Islet of Langerhans (tissue), 1 donor: ENCODE data around the gene NPC1.

Experiments
- FAIRE-seq: peaks from one replicate; lab custom pipeline; 2011; peaks lifted over from hg19 to GRCh38; lab: Jason Lieb, UNC

NPC1 gene

DNA sequence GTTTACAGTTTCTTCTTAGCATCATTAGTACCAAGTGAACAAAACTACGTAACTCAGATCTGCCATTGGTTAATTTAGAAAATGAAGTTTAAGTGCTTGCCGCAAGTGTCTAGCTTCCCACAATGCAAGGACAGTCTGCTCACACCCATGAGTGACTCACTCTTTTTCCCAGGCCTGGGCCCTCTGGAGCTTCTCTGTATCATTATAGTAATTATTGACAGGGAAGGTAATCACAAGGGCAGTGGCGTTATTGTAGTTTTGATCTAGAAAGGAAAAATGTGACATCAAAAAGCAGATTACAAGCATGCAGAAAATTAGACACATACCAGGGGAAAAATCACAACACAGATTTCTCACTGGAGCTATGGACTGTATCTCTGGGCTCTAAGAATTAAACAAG, 38.5 kb downstream of the NPC1 start:
- FAIRE-seq, result no peak

DNA sequence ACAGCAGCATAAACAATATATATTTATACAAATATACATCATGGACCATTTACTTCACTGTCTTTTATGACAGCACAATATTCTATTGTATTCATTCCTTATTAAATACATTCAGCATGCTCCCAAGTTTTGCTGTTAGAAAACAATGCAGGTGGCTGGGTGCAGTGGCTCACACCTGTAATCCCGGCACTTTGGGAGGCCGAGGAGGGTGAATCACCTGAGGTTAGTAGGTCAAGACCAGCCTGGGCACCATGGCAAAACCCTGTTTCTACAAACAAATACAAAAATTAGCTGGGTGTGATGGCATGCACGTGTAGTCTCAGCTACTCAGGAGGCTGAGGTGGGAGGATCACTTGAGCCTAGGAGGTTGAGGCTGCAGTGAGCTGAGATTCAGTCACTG, 39.0 kb downstream of the NPC1 start:
- no peak for FAIRE-seq

DNA sequence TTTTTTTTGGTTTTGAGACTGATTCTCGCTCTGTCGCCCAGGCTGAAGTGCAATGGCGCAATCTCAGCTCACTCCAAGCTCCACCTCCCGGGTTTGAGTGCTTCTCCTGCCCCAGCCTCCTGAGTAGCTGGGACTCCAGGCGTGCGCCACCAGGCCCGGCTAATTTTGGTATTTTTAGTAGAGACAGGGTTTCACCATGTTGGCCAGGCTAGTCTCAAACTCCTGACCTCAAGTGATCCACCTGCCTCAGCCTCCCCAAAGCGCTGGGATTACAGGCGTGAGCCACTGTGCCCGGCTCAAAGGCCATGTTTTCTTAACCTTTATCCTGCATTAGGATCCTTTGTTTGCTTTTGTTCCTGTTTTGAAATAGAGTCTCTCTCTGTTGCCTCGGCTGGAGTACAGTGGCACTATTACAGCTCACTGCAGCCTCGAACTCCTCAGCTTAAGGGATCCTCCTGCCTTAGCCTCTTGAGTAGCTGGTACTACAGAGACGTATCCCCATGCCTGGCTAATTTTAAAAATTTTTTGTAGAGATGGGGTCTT, 41.0 kb downstream of the NPC1 start:
- FAIRE-seq, result no peak

DNA sequence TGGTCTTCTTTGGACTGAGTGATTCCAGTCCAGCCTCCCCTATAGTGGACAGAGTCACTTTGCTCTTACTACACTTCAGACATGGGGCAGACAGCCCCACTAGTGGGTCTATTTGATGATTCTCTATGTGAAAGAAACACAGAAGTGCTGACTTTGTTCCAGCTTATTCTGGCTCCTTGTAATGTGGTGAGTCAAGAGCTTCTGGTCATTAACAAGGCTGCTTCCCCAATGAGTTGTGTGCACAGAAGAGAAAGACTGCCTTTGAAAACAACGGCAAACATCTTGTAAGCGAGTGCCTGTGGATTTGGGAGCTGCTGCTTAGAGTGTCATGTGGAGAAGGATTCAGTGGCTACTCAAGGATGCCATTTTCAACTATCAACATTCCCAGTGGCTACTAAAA, 43.8 kb downstream of the NPC1 start:
- no peak for FAIRE-seq

DNA sequence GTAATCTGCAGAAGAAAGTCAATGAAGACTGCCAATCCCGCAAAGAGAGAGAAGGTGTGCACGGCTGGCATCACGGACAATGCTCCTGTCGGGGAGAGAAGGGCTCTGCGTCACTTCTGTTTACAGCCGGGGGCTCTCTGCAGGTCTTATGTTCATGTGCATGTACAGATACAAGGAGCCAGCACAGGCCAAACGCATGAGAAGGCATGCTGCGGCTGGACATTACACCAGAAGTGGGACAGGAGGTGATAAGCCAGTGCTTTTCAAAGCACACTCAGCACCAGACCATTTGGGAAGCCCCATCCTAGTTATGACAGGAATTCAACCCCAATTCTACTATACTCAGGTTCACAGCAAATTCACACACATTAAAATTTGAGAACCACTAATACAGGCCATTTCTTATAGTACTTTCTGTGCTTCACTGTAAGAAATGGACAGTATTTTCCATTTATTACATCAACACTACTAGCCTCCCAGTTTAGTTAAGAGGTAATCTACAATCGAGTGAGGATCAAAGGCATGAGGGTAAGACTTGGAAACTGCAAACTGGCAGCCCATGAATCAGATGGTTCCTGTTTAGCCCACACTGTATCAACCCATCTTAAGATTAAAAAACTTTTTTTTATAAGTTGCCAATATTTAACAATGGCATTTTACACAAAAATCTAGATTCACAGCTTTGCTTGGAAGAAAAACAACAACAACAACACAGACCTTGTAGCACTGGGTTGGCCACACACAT, 44.8 kb downstream of the NPC1 start:
- no peak for FAIRE-seq

DNA sequence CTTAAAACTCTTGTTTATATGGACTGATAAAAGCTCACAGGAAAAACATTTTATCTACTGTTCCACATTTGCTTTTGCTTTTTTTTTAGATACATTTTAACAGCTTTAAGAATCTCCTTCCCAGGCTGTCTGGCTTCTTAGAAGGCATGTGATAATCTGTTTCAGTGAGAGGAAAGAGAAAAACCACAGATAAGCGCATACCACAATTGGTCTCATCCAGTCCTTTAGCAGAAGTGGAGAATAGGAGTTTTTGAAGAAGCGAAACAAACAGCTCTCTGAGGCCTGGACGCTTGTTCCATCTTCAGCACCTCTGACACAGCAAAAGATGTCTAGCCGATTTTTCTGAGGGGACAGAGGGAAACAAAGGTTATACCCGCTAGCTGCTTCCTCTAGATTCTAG, 45.4 kb downstream of the NPC1 start:
- FAIRE-seq, result no peak

DNA sequence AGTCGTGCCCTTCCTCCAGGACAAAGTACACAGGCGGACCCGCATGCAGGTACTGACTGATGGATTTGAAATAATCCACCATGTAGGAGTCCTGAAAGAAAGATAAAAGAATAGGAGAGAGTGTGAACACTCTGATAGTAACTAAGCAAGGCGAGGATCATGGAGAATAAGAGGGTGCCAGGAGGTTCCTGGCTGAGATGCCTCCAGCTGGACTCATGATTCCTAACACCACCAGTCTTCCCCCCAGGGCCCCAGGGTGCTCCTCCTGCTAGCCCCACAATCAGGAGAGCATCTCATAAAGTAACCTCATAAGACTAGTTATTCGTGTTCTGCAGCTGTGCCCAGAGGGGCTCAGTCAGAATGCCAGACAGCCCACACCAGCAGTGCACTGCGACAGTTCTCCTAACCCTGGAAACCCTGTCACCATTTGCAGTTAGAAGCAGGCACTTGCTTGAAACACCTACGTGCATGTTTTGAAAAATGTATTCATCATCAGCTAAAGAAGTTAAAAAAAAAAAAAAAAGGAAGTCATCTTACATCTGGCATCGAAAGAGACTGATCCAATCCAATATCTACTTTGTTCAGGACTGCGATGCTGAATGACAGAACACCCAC, 46.3 kb downstream of the NPC1 start:
- no peak for FAIRE-seq

DNA sequence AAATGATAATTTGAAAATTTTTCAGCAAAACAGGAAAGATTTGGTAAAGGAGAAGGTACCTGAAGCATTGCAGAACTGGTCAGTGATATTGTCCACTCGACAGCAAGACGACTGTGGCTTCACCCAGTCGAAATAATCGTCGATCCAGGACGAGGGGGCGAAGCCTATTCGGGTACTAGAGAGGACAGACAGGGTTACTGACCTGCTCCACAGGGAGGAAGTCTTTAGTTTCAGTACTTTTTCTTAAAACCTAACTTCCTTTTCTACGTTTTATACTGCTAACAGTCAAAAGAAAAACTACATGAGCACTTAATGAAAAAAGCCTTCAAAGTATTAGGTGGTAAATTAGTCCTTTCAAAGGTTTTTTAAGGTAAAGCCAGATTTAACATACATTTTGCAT, 47.0 kb downstream of the NPC1 start:
- no peak for FAIRE-seq

DNA sequence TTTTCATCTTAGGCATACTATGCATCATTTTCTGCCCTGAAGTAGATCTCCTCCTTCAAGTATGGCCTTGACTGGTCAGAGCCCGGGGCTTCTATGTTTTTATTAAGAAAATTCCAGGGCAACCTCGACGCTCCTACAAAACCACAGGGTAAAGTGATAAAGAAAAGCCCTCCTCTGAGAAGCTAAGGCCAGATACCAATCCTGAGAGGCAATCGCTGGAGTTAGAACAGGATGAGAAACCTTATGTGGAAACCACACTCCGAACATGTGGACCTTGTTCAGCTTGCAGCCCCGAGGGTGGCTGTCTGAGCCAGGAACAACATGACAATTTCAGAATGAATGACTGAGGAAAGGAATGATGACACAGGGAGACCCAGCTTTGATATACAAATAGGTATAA, 47.4 kb downstream of the NPC1 start:
- no peak for FAIRE-seq

DNA sequence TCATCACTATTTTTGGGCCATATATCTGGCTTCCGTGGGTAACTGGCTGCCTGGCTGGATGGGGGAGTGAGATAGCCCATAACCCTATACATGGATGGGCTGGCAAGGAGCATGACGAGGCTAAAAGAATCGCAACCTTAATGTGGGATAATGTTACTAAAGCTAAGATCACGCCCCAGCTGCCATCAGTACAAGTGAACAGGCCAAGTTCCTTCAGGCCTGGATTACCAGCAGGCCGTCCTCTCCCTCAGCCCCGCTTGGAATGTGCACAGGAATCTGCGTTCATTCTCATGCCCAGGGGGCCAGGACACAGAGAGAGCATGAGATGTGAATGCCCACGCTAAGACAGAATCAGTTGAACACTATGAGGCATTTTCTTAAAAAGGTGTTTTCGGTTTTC, 48.3 kb downstream of the NPC1 start:
- no peak for FAIRE-seq

DNA sequence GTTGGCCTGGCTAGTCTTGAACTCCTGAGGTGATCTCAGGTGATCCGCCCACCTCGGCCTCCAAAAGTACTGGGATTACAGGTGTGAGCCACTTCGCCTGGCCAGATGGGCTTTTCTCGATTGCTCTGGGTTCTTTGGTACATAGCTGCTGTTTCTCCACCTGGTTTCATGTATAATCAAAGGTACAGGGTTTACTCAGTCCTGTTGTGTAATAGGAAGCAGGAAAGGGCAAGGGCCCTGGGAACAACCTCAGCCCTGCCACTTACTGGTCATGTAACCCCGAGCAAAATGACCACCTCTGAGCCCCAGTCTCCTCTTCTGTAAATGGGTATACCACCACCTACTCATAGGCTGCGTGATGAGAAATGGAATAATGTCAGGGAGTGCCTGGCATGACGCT, 49.0 kb downstream of the NPC1 start:
- FAIRE-seq, result no peak

DNA sequence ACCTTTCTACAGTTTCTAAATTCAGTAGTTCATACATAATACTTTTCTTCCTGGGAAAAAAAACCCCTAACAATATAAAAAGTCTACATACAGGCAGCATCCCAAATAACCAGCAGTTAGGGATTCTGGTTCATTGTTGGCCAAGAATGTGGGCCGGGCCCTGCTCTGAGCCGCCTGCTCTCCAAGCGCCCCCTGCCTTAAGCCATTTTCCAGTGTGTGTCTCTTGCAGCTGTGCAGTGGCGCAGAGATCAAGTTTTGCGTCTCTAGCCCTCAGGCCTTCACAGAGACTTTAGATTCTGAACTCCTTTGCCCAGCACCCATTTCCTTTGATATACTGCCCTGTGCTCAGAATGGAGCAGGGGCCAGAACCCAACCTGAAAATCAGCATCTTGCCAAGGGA, 50.1 kb downstream of the NPC1 start:
- no peak for FAIRE-seq

DNA sequence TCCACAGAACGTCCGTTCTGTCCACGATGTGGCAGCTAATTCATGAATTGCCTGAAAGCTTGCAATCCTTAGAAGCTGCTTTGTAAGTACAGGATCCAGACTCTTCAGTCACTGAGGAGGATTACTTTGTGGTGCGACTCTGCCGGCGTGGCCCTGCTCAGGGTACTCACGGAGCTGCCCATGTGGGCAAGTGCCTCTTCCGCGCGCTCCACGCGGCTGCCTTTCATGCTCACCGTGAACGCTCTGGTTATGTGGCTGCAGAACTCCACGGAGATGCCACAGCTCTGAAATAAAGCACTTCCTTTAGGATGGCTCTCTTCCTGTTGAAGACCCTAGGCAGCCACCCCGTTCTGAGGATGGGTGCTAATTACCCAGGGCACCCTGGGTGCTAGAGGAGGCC, 52.0 kb downstream of the NPC1 start:
- FAIRE-seq, result no peak

DNA sequence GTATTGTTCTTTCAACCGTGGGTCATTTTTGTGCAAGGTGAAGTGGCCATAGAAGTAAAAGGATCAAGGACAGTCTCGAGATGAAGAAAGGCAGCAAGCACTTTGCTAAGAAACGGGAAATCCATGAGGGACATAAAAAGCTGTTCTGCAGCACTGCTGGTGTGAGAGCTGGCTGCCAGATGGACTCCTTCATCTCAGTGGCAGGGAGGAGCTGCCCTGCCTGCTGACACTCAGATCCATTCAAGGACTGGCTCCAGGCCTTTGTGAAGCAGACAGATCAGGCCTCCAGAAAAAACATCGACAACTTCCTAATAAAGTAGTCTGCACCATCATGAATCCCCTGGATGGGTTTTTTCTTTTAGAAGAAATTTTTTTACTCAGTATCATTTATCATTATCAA, 53.5 kb downstream of the NPC1 start:
- no peak for FAIRE-seq

DNA sequence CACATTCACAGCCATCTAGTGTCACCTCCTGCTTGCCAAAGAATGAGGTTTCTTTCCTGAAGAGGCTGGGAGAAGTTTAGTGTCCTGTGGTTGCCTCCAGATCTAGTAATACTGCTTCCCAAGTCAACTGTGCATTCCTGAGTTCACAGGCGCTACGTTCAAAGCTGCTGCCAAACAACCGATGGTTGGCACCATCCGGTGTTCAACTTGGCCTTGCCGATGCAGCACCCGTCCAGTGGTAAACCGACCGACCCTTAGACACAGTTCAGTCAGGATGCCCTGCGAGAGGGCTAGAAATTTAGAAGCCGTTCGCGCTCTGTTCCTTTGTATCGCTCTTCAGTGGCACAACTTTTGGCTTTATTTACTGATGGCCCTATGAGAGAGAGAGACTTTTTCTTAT, 54.4 kb downstream of the NPC1 start:
- FAIRE-seq, result no peak

DNA sequence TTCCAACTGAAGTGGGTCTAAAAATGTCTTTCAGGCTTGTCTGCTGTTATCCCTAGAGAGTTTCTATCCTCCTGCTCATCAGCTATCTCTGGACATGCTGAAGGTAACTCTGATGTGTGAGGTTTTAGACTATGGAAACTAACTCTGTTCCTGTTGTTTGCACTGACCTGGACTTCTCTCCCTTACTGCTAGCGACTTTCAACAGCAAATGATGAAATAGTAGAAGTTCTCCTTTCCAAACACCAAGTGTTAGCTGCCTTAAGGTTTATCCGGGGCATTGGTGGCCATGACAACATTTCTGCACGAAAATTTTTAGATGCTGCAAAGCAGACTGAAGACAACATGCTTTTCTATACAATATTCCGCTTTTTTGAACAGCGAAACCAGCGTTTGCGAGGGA, 56.1 kb downstream of the NPC1 start:
- FAIRE-seq, result no peak

DNA sequence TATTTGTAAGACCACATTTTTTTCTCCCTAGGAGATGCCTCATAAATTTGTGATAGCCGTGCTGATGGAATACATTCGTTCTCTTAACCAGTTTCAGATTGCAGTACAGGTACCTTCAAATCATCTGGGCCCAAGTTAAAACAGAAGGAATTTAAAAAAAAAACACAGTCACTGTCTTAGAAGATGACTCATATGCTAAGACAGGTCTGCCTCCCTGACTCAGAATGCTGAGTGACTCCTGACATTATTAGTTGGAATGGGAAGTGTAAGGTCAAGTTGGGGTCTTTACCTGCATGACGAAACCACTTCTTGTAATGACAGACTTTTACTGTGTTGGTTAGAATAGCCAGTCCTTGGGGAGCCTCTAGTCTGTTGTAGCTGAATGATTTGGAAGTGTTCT, 56.7 kb downstream of the NPC1 start:
- no peak for FAIRE-seq

DNA sequence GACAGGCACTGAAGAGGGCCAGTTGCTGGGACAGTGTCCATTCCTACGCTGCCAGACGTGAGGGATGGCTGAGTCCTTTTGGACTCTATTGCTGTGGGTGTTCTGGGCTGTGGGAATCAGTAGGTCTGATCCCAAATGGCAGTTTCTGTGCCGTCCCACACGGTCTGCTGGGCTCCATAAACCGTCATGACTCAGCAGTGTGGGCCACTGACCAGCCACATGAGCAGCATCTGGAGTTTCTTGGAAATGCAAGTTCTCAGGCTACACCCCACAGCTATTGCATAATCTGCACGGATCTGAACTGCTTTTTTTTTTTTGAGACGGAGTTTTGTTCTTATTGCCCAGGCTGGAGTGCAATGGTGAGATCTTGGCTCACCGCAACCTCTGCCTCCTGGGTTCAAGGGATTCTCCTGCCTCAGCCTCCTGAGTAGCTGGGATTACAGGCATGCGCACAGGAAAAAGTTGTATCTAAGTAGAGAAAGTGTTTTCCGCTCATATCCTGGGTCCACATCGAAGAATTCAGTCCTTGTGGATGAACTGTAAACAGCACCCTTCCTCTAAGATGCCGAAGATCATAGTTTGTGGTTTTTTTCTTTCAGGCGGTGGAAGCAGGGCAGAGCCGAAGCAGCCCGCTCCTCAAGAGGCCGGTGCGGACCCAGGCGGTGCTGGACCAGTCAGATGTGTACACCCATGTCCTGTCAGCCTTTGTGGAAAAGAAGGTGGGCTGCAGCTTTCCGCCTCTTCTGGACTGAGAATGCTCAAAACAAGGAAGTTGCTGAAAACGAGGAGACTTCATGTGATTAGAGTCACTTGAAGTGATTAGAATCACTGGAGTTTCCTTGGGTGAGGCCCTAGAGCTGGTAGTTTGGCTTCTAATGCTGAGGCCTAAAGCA, 57.5 kb downstream of the NPC1 start:
- no peak for FAIRE-seq

DNA sequence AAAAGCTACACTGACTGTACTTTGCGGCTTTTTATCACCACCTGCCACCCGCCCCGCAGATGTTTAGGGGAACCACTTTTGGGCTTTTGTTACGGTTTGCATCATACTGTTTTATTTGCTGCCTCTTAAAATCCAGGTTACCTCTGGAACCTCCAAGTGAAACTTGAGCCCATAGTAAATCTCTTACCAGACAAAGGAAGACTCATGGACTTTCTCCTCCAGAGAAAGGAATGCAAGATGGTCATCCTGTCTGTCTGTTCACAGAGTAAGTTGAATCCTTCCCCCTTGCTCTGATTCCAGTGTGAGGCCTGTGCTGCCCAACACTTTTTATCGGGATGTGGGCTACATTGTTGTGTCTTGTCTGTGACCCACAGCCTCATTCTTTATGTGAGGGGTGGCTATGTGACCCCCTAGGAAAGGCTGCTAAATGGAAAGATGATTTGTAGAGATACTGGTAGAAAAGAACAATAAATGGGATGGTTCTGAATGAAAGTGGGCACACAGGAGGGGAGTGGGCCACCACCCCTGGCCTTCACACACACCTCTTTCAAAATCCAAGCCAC, 59.7 kb downstream of the NPC1 start:
- no peak for FAIRE-seq

DNA sequence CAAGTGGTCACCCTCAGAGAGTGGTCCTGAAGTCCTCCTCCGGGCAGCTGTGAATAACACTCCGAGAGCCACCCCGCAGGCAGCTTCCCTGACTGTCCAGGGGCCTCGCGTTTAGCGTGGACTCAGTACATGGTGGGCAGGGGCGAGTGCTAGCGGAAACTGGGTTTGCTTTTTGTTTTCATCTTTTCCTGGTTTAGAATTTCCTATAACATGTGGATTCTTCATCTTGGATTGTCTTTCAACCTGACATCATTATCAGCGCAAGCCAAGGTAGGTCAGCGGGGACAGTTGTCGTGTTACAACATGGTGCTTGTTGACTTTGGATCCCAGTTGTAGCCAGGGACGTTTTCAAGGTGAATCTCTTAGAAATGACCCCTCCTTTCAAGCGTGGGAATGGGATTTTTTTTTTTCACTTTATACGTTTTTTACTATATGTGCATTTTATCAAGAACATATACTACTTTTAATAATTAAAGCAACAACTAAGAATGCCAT, 62.0 kb downstream of the NPC1 start:
- no peak for FAIRE-seq

DNA sequence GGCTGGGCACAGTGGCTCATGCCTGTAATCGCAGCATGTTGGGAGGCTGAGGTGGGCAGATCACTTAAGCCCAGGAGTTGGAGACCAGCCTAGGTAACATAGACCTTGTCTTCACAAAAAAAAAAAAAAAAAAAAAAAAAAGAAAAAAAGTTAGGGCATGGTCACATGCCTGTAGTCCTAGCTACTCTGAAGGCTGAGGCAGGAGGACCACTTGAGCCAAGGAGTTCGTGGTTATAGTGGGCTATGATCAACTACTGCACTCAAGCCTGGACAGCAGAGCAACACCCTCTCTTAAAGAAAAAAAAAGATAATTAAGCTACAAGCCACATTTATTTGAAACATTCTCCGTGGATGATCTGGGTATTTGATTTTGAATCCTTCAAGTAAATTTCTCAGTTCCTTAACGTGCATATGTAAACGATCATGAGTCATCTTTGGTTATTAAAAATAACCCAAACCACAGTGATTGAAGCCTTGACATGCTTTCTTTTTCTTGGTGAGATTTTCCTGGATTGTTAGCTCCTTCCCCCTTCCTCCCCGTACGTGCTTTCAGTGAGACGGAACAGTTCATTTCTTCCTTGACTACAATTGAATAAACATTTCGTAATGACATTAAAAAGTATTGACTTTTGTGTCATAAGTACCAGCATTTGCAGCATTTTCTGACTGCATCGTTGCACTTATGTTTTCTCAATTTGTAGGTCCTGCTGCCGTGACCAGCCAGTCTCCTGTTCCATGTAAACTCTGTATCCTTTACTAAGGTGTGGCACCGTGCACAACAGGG, 62.7 kb downstream of the NPC1 start:
- FAIRE-seq, result no peak

DNA sequence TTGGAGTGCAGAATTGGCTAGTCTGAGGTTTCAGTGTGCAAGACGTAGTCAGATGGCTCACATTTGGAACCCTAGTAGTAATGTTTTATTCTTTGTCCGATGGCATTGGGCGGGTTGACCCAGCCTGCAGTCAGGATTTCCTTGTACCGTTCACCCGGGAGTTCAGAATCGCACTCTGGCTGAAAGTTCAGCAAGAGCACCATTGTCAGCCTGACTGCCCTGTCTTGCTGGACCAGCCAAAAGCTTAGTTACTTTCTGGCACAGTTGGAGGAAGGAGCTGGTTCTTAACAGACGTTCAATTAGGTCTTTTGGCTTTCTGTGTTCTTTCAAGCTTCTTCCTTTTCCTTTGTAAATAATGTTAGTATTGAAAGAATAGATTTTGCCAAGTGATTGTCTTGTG, 64.4 kb downstream of the NPC1 start:
- FAIRE-seq, result no peak
